Neural progenitor cell (in vitro differentiated cells): ENCODE measurements around the gene PHACTR1.

ENCODE experiments used
- CTCF ChIP-seq: fragments of 200-600 bp; sonication (generic); IDR thresholded peaks from 2 replicates; pipeline ENCODE4 v1.5.1; 2017; ENCODE audit warnings: antibody characterized with exemption, mild to moderate bottlenecking
- EZH2 ChIP-seq: fragments of 200-600 bp; sonication (generic); IDR thresholded peaks from 2 replicates; pipeline ENCODE4 v1.6.1; 2017; ENCODE audit warnings: antibody characterized with exemption, mild to moderate bottlenecking, moderate library complexity

- TF ChIP-seq CTCF (peak; percentile 23), EZH2 (no peak)
Observed at GRCh38 chr6:13296536-13296997, 580.0 kb downstream of the PHACTR1 start.
